Endometrium (tissue), 2 donors: Measurements from ENCODE around the gene RANBP10.

ENCODE experiments used
- FAIRE-seq: peaks from 2 replicates; lab custom pipeline; 2012; peaks lifted over from hg19 to GRCh38; lab: Jason Lieb, UNC
- donor health status: control.
- donor health status: control.

Gene RANBP10

GRCh38 chr16:67675999-67676398 is 130.4 kb downstream of the RANBP10 start:
- no peak for FAIRE-seq

DNA sequence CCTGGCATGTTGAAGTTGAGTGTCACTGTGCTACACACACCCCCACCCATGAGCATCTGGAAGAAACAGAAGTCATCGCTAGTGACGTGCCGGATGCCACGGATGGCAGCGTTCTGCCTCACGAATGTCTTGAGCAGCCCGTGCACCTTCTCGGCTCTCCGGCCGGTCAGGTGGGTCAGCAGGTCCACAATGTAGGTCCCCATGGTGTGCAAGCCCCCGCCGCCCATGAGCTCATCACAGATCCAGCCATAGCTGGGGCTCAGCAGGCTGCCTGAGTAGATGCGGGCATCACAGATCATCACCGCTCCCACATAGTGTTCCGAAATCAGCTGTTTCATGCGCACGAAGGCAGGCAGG is 130.8 kb downstream of the RANBP10 start:
- no peak for FAIRE-seq

- FAIRE-seq = no peak
These were observed 131.3 kb downstream of the RANBP10 start for GRCh38 chr16:67674851-67675578.

- no peak for FAIRE-seq
These were observed 132.4 kb downstream of the RANBP10 start for GRCh38 chr16:67673712-67674580.
